IPS DF 4.7 (cell line): ENCODE data around the gene YOD1.

ENCODE experiments used
- DNase-seq: peaks from one replicate; pipeline ENCODE4 v3.0.0-alpha.2; 2013; ENCODE audit warnings: low spot score; ENCODE audit errors: extremely low read depth

Gene YOD1

DNA sequence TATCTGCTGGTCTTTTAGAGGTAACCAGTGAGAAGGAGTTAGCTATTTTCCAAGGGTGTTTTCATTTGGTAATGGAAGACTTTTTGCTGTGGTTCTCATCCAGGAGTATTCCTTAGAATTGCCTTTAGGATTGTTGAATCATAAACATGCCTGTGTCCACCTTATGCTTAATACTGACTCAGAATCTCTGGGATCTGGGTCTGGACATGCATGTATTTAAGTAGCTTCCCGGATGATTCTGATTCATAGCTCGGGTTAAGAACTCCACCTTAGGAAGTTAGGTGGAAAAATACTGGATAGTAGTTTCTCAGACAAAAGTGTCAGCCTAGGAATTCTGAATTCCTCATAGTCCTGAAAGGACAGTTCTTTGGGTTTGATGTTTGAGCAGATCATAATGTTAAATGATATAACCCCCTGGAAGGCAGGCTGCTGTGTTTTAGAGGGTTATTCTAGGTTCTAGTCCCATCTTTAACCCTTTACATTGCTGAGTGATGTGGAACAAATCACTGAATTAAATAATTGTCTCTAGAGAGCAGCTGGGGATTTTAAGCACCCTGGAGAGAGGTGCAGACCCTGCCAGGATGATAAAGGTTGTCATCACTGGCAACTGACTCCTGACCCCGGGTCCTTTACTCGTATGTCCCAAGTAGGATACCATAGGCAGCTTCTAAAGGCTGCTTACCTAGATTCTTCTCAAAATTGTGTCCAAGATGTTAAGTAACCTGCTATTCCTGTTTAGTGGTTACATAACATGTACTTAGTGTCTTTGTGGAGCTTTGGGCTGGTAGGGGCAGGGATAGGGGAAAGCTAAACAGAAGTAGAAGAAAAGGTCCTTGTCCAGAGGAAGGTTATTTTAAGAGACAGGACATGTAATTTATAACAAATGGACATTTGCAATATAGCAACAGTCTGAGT is 23.2 kb upstream of the YOD1 start:
- no peak for DNase-seq

DNA sequence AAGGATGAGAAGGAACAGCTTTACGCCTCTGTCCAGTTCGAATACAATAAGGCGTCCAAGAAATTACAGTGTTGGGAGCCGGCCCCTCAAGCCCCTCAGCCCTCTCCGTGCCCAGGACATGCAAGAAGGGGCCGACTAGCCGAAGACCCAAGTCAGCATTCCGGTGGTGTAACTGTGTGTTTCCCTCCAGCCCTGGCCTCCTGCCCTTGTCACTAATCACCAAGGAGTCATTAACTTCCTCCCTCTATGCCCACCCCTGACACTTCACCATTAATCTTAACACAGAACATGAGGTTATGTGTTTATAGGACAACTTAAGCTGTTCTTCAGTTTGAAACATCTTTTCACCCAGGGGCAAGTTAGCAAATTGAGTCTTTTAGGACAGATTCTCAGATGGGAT is 21.2 kb upstream of the YOD1 start:
- DNase-seq, result no peak

DNA sequence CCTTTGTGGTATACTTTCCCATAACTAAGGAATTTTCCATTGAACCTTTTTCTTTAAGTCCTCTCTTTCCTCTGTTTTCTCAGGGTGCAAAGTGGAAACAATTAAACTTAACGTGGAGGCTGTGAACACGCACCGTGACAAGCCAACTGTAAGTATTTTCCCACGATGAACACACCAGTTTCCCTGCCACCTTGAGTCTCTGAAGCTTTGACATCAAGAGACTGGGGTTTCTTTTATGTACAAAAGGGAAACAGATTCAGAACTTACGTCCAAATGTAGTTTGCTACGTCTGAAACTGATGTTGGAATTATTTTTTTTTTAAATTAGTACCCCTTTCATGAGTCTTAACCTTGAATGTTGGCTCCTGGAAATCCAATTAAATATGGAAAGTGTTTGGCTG is 20.4 kb upstream of the YOD1 start:
- no peak for DNase-seq

DNA sequence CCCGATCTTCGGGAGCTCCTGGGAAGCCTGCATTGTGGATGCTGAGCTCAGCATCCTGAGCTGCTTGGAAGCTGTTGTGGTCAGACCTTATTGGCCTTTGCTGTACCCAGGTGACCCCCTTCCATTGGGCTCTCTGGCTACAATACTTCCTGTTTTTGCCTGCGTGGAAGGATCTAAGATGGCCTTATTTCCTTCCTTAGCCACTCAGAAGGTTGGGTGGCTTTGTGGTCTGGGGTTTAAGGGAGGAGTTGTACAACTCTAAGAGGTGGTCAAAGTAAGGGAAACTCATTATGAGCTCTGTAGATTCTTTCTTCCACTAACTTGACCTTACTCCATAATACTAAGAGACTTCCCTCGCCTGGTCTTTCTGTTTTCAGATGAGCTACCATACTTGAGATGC is 19.8 kb upstream of the YOD1 start:
- DNase-seq, result no peak

DNA sequence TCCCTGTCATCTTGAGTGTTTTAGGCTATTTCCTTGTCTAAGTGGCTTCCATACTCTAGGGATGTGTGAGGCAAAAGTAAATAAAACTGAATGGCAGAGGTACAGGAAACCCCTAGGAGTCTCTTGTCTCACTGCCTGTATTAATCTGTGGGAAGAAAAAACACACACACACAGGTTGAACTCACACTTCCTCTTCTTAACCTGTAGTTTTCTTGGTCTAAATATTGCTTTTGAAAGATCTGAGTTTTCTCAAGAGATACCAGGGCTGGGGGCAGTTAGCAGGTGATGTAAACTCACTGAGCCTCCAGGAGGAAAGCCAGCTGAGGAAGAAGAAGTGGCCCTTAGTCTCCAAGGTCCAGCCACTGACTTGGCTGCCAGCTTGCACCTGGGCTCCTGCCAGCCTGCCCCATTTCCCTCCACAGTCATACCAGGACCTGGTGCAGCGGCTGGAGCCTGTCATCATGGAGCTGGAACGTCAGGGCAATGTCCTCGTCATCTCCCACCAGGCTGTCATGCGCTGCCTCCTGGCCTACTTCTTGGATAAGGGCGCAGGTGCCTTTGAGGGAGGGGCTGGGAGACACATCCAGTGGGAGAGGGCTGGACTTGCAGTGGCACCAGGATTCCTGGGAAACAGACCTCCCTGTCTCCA is 19.0 kb upstream of the YOD1 start:
- DNase-seq, result no peak

DNA sequence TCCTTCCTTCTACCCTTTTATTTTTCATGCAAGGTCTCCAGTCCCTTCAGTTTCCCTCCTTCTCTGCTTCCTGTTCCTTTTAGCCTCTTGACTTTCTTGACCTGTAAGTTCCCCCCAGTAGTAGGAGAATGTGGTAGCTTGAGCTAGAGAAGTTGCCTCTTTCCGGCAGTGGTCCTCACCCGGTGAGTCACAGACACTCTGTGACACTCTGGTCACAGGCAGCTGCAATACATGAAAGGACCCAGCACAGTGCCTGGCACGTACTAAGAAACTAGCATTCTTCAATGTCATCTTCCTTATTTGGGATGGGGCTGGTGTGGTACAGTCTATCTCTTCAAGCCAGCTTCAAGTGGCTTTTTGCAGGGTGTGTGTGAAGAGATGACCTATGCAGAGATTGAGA is 18.1 kb upstream of the YOD1 start:
- no peak for DNase-seq

DNA sequence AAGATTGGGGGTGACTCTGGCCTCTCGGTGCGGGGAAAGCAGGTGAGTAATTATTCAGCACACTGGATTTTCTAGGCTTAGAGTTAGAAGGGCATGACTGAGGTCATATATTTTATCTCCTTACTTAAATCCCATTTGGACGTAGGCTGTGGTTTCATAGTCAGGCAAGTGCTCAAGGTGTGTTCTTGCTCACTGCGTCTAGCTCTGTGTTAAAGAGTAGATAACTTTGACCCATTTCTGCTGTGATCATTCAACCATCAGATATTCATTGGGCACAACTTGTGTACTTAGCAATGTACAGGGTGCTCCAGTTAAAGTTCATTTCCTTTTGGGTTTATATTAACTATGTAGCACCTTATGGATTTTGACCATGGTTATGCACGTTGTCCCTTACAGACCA is 16.7 kb upstream of the YOD1 start:
- DNase-seq, result no peak

DNA sequence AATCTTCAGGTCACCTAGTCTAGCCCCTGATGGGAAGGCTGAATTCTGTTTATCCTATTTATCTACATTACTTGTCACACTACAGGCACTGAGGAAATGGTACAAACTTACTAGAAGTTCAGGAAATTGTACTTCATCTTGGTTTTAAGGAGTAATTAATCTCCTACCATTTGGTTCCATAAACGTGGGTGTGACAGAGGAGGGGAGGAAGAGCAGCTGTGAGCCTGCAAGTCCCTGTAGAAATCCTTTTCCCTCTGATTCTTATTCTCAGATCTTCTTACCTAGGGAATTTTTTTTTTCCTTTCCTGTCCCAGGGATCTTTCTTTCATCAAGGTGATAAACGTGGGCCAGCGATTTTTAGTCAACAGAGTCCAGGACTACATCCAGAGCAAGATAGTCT is 16.2 kb upstream of the YOD1 start:
- no peak for DNase-seq

DNA sequence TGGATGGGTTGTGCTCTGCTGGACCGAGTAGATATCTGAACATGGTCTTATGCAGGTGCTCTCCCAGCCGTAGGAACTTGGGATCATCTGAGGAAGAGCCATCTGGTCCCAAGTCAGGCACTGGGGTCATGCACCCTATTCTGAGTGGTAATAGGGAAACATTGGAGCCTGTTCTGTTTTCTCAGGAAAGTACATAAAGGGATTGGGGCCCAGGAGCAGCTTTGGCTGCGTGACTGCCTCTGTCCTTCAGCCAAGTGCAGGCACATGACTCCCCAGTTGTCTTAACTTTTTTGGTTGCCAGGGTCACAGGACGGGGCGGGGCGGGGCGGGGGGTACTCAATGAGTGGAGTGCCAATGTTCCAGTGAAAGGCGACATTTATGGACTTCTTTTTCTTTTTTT is 13.6 kb upstream of the YOD1 start:
- DNase-seq, result no peak

DNA sequence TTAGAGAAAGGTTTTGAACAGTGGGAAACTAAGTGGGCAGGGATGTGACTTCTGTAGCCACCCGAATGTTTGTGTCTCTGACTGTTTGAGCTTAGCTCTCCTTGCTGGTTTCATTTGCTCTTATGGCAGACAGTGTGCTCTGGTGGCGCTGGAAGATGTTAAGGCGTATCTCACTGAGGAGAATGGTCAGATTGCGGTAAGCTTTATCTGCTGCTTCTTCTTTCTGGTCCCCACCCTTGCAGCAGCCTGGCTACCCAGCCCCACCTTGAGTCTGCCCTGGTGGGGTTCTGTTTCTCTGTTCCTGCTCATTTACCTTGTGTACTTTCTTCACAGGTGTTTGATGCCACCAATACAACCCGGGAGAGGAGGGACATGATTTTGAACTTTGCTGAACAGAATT is 12.0 kb upstream of the YOD1 start:
- no peak for DNase-seq

DNA sequence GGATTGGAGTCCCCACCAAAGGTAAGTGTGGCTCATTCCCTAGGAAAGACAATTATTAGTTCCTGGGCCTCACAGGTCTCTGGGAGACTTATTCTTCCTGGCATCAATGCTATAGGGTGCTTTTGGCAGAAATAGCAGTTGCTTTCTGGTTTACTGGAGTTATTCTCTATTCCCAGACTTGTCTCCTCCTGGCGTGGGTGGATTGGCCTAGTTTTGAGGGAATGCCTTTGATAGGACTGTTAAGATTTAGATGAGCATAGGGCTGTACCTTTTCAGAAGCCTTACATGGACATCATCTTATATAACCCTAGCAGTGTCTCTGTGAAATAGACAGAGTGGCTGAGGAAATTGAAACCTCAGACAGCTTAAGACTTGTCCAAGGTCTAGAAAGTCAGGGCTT is 11.1 kb upstream of the YOD1 start:
- no peak for DNase-seq

DNA sequence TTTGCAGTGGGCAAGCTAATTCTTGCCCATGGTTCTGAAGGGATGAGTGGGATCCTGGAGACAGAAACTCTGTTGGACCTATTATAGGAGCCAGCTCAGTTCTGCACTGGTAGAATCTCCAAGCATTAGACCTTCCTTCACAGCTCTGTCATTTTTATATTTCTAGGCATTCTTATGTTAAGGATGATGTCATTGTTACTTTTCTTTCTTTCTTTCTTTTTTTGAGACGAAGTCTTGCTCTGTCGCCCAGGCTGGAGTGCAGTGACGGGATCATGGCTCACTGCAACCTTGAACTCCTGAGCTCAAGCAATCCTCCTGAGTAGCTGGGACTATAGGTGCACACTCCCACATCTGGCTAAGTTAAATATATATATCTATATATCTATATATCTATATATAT is 9.6 kb upstream of the YOD1 start:
- DNase-seq, result no peak

DNA sequence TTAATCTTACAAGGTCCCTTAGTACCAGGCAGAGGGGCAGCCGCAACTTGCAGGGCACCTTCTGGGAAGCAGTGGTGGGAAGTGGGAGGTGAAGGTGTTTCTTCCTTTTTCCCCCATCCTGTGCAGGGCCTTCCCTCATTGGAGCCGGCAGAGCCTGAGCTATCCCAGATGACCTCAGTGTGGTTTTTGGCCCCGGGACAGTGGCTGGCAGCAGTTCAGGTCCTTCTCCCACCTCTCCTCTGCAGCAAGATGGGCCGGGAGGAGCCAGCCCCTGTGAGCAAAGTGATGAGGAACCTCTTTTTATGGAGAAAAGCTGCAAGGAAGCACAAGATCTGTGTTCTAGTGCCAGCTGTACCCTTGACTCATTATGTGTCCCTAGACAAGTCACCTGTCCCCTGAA is 8.9 kb upstream of the YOD1 start:
- DNase-seq, result no peak

DNA sequence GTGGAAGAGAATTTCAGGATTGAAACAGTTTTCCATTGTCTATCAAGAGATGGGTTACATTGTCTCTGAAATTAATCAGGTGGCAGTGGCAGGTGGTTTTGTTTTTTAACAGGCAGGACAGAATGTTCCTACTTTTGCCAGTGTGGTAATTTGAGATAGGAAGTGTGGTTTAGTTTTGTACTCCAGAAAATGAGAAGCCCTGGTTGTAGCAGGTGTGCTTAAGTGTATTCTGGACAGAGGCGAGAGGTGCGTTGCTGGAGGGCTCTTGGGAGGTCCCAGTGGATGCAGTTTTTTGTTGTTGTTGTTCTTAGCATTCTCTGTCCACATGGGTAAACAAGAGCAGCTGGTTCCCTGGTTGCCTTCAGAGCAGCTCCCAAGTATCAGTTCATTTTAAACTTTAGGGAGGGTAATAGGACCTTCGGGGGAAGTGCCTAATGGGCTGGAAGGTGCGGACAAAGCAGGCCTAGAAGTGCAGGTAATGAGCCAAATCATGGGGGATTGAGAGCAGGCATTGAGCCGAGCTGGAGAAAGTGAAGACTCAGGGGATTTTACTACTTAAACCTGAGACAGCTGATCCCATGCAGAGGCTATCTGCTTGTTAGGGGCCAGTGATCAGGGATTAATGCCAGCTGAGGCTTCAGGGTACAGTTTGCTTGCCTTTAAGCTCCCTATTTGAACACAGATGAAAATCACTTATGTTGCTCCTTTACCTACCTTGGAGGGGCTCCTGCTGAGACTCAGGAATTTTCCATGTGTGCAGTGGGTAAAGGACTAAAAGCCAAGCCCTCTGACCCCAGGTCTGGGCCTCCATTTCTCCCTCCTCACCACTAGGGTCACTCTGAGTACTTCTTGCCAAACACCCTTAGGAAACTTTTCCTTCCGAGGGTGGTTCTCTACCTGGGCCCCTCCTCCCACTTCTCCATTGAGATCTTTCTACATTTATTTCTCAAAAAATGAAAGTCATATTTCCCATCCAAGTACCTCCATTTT is 8.2 kb upstream of the YOD1 start:
- DNase-seq, result no peak

DNA sequence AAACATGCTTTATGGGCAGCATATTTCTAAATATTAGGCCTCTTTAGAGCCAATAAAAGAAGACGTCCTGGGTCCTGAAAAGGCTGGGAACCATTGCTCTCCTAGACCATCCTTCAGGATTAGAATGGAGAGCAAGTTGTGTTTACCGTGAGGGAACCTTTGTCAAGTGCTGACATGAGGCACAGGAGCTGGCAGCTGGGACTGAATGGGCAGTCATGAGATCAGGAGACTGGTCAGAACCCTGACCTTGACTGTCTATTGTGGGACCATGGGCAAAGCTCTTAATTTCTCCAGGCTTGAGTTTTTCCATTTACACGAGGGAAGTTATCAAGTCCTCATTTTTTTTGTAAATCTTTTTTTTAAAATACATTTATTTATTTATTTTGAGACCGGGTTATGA is 7.2 kb upstream of the YOD1 start:
- no peak for DNase-seq

DNA sequence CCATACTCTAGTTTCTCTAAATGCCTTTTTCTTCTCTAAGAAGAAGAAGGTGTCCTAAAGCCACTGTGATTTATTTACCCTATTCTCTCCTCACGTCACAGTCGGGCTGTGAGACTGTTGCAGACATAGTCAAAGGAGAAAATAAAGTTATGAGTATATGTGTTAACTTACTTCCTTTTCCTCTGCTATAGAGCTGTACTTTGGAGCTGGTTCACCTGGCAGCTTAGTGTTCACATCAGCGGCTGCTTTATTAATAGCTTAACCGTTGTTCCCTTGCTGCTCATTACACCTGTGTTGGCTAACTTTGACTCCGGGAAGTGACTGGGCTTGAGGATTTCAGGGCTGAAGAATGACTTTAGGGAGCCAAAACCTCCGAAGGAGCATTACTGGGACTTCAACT is 5.7 kb upstream of the YOD1 start:
- no peak for DNase-seq

DNA sequence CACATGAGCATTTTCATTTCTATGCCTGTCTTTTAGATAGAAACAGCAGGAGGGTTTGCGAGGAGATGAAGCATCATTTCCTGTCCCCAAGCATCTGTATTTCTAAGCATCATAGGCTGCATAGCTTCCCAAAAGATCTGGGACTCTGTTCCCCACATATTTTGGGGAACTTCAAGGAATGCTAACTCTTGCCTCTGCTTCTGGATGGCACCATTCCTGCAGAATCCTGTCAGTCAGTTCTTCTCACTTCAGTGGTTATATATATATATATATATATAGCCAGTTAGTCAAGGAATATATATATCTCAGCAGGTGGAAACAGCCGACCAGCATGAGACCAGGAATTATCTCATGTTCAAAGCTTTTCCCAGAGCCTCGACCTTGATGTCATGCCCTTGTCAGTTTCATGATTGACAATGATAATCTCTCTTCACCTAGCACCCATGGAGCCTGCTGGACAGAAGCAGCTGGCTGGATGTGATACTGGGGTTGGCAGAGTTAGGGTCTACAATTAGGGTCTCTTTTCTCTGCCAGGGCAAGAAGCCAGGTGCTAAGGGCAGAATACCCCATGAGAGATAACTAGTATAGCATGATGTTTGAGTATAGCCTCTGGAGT is 4.5 kb upstream of the YOD1 start:
- no peak for DNase-seq

DNA sequence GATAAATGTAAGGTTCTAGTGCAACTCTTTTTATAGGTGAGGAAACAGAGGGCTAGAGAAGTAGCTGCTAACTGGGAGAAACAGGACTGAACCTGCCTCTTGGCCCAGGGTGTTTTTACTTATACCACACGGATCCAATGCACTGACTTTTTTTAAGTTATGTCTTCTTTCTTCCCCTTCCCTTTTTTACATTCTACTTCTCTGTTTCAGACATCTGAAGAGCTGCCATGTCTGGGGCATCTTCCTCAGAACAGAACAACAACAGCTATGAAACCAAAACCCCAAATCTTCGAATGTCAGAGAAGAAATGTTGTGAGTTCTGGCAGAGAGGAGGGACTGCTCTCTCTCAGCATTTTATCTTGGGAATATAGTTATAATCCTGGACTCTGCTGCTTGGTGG is 3.5 kb upstream of the YOD1 start:
- DNase-seq, result no peak

DNA sequence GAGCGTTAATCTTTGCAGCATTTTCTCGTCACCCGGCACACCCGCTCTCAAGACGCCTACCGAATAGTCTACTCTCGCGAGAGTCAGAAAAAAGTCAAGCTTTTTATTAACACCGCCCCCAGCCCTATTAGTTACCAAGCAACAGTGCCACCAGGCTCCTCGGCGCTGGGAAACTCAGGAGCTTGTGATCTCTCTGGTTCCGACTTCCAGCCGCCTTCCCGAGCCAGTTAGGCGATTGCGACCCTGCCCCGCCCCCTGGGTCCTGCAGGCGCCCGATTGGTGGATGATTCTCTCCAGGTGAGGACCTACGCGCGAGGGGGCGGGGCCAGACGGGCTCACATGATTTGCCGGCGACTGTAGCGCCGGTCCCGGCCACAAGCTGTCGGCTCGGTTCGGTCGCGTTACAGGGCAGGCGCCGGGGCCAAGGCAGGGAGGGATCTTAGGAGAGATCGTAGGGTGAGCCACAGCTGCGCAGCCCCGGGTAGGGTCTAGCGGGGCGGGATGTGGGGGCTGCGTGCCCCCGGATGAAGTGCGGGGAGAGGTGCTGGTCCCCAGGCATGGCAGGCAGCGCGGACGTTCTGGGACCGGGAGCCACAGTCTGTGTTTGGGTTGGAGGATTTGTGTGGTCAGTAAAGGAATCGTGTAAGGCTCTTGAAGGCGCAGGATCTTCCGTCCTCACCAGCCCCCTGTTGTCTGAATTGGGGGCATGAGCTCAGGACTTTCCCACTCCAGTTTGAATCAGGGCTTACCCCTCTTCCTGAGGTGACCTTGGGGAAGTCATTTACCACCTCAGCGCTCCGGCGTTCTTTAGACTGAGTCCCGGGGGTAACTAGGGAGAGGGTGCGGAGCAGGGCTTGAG is 2.1 kb upstream of the YOD1 start, which contains the start of gene PFKFB2:
PFKFB2 (plus strand) TSS at position 365 of the 859 bp plus-strand sequence. CDS start 1,443 bp downstream, outside the sequence.
- peak; percentile 96 for DNase-seq

DNA sequence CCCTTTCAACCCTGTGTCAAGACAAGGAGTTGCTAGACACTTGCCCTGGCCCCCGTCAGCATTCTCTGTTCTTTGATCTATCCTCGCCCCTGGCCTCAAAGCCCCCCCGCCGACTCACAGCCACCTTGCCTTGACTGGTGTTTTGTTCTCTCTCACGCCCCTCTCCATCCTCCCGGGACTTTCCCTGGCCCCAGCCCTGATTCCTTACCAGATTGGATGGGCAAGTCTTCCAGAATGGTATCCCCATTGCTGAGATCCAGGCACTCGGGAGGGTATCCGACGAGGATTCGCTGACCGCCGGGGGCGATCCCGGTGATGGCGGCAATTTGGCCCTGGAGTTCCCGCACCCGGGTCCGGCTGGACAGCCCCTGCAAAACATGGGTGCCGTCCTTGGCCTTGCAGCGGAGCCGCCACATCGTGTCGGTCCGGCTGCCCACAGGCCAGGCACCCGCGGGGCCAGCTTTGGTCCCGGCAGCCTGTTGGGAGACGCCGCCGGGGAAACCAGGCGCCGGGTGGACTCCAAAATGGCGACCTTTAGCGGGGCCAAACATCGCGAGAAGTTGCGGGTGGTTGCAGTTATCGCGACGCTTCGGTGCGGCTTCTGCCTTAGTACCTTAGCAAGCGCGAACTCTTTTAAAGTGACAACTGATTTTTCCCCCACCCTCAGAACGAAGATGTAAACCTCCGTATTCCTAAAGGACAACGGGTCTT is 373 bp downstream of the YOD1 start:
- peak; percentile 74 for DNase-seq
